HG03457 (cell line): ENCODE measurements around the gene EPC1.

Source experiments
- ATAC-seq: cut with Tn5 transposase; IDR thresholded peaks from one replicate; pipeline ENCODE4 v1.9.1; 2021; ENCODE audit warnings: moderate number of reproducible peaks; ENCODE audit not compliant: unreplicated experiment

EPC1 gene

GRCh38 chr10:32338262-32338661 lies 8.7 kb downstream of the EPC1 start:
- no peak for ATAC-seq

- ATAC-seq, result no peak
These were observed 9.6 kb downstream of the EPC1 start for GRCh38 chr10:32337350-32337749.

GRCh38 chr10:32333849-32334248 lies 13.1 kb downstream of the EPC1 start:
- no peak for ATAC-seq

- peak; percentile 90 for ATAC-seq
These were observed 14.6 kb downstream of the EPC1 start for GRCh38 chr10:32332299-32332750.

- no peak for ATAC-seq
These were observed 15.4 kb downstream of the EPC1 start for GRCh38 chr10:32331606-32332005.

- ATAC-seq, result no peak
These were observed 16.7 kb downstream of the EPC1 start for GRCh38 chr10:32330214-32330613.

GRCh38 chr10:32329061-32329460 lies 17.9 kb downstream of the EPC1 start:
- no peak for ATAC-seq

- ATAC-seq, result no peak
These were observed 18.5 kb downstream of the EPC1 start for GRCh38 chr10:32328499-32328898.

- no peak for ATAC-seq
These were observed 19.6 kb downstream of the EPC1 start for GRCh38 chr10:32327364-32327691.

GRCh38 chr10:32326680-32327363 lies 20.1 kb downstream of the EPC1 start:
- no peak for ATAC-seq

GRCh38 chr10:32326119-32326518 lies 20.8 kb downstream of the EPC1 start:
- no peak for ATAC-seq

- no peak for ATAC-seq
These were observed 23.9 kb downstream of the EPC1 start for GRCh38 chr10:32323051-32323450.

- ATAC-seq, result no peak
These were observed 25.8 kb downstream of the EPC1 start for GRCh38 chr10:32321016-32321631.

GRCh38 chr10:32318476-32318896 lies 28.5 kb downstream of the EPC1 start:
- peak; percentile 33 for ATAC-seq

- peak; percentile 88 for ATAC-seq
These were observed 29.1 kb downstream of the EPC1 start for GRCh38 chr10:32317795-32318357.

- ATAC-seq, result no peak
These were observed 31.5 kb downstream of the EPC1 start for GRCh38 chr10:32315424-32315823.

- no peak for ATAC-seq
These were observed 32.4 kb downstream of the EPC1 start for GRCh38 chr10:32314588-32314987.

GRCh38 chr10:32308027-32308603 lies 38.8 kb downstream of the EPC1 start:
- no peak for ATAC-seq

- ATAC-seq, result no peak
These were observed 39.3 kb downstream of the EPC1 start for GRCh38 chr10:32307609-32308008.

GRCh38 chr10:32299354-32299980 lies 47.5 kb downstream of the EPC1 start:
- ATAC-seq, result no peak

- ATAC-seq, result no peak
These were observed 48.7 kb downstream of the EPC1 start for GRCh38 chr10:32298075-32298812.
